Measurements from ENCODE around the gene ZMAT5.

Gene ZMAT5

DNA sequence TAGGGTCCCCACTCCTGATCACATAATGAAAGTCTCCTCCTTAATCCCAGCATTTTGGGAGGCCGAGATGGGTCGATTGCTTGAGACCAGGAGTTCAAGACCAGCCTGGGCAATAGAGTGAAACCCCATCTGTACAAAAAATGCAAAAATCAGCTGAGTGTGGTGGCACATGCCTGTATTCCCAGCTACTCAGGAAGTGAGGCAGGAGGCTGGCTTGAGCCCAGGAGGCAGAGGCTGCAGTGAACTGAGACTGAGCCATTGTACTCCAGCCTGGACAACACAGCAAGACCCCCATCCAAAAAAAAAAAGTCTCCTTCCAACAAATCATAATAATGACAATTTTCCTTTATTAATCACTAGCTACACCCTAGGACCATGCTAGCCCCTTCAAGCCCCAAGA lies 15.1 kb downstream of the ZMAT5 start:
- no peak for DNase-seq

DNA sequence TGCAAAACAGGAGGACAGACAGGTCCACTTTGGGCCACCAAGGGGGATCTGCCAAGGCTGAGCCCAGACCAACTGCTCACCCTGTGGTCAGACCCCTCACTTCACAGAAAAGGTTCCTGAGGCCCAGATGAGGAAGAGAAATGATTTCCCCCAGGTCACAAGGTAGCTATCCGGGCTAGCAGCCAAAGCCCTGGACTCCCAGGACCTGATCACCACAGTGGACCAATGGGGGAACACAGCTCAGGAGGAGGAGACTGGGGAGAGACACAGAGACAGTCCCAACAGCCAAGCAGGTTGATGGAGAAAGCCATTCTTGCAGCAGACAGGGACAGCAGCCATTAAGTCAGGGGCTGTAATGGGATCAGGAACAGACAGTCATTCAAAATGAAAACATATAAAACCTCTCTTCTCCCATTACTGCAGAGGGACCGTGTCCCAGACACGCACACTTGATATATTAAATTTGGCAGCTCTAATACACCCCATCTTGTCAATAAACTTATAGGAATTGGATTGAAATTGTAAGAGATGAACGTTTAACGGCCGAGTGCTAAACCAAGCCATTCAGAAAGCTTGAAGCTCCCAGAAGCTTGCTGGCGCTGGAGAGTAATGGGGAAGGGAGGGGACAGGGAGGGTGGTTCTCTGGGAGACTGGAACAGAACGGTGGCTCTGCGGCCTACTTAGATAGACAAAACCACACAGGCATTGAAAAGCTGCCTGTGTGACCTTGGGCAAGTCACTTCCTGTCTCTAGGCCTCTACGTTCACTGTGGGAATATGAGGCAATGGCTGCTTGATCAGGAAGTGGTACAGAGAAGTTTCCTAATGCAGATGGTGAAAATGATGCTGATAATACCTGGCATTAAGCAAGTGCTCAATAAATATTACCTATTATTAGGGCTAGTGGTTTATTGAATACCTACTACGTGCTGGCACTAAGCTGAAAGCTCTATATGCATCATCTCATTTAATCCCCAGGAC lies 16.0 kb downstream of the ZMAT5 start:
- peak; percentile 87 for DNase-seq

DNA sequence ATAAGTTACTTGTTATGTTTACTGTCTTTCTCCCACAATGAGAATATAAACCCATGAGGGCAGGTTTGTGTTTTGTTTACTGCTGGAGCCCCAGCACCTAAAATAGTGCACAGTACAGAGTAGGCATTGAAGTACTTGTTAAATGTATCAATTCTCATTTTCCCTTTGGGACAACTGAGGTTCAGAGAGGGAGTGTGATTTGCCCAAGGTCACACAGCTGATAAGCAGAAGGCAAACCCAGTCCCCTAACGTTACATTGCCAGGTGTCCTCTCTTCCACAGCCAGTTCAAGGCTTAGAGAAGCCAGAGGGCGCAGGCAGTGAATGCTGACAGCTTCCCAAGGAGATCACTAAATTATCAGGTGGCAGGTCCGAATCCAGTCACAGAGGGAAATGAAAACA lies 16.8 kb downstream of the ZMAT5 start:
- no peak for DNase-seq

DNA sequence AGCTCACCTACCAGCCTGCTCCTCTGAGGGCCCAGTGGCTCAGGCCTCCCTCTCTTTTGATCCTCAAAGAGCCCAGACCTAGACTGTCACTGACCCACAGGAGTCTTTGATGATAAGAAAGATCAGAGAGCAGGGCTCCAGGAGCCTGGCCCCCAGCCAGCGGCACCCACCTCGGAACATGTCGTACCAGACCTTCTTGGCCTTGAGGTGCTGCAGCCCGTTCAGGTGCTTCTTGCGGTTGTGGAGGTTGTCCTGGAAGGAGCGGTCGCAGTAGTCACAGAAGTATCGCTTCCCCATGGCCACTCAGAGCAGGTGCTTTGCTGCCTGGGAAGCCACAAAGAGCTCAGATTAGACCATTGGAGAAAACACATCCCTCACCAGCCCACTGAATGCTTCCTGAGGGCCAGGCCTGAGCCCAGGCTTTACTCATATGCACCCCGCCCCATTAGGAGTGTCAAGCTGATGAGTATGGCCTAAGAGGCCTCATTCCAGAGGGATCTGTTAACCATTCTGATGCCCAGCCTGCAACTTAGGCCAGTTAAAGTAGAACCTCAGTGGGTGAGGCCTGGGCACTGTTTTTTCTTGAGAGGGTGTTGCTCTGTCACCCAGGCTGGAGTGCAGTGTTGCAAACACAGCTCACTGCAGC lies 18.4 kb downstream of the ZMAT5 start:
- no peak for DNase-seq

DNA sequence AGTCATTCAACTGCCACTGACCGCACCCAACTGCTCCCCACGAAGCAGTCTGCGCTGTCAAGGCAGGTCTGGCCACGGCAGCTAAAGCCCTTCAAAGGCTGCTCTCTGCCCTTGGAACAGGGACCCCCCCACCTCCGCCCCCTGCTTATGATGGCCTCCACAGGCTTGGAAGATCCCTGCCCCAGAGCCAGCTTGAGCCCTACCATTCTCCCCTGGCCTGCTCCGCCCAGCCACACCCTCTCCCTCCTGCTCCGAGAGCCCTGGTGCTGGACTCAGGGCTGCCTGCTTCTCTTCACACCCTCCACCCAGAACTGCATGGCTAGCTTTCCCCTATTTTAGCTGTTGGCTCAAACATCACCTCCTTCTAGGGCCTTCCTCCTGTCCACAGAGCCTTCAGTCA lies 19.0 kb downstream of the ZMAT5 start:
- no peak for DNase-seq

DNA sequence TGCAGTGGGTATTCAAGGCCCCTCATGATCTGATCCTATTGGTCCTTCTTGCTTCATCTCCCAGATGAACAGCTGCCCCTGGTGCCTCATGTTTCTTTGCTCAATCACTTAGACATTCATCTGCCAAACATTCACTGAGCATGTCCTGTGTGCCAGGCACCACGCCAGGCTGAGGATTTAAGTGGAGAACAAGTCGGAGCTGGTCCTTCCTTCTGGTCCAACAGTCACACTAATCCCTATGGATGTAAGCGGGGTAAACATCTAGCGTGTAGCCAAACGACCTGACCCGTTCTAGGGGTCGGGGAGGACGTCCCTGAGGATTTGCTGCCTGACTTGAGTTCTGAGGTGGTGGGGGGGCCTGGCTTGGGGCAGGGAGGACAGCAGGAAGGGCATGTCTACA lies 21.9 kb downstream of the ZMAT5 start:
- no peak for DNase-seq

DNA sequence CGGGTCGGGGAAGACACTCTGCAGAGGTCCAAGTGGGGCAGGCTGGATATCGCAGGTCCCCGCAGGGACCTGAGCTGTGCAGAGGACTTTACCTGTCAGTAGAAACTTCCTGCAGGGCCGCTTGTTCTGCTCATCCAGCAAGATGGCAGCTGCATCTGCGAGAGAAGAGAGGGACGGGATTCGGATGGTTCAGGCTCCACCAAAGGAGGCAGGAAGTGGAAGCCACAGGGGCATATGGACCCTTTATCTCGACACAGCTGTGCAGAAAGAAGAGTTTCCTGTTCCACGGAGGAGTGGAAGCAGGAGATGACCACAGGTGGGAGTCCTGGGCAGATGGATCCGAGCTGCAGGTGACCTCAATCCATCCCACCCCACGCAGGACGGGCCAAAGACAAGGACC lies 24.5 kb downstream of the ZMAT5 start:
- no peak for DNase-seq

DNA sequence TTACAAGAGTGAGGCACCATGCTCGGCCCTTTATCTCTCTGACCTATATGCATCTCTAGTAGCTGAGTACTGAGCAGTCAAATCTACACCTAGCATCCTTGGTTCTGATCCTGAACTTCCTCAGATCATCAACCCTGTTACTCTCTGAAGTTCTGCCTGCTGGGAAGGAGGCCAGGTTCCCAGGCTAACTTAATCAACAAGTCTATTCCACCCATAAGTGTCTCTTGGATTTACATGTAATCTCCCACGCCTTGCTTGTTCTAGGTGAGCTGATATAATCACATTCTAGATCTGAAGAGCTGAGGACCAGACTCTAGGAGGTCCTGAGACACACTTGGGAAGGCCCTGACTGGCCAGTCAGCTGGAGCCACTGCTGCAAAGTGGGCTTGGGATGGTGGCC lies 24.9 kb downstream of the ZMAT5 start:
- DNase-seq: no peak

DNA sequence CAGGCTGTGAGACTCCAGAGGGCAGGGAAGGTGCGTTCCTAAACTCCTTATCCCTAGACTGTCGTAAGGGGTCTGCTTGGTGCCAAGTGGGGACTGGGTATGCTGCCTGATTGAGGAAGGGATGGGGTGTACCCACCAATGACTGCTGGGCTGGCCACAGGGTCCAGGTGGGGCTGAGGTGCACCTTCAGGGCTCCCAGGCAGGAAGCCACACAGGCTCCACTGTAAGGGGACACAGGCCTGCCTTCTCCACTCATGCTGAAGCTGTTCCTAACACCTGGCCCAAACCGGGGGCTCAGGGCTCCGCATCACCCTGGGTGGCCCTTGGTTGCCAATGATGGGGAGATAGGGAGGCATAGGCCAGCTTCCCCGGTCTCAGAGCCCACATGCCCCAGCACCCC lies 26.6 kb downstream of the ZMAT5 start:
- DNase-seq: no peak

DNA sequence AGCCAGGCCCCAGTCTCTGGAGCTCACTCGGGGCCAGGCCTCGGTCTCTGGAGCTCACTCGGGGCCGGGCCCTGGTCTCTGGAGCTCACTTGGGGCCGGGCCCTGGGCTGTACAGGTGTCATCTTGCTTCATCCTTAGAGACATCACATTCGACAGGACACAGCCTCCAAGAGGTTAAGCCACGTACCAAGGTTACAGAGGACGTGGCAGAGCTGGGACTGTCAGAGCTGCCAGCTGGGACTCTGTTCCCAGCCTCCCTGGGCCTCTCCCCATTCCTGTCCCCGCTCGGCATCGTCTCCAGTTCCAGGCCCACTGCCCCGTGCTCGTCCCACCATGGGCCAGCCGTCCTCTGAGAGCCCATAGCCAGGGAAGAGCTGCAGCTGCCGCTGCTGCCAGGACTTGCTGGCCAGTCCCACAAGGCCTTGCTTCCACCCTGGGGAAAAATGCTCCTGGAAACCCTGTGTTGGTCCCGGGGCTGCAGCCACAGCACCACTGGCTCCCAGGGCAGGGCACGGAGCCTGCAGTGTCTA lies 27.4 kb downstream of the ZMAT5 start:
- DNase-seq: no peak

DNA sequence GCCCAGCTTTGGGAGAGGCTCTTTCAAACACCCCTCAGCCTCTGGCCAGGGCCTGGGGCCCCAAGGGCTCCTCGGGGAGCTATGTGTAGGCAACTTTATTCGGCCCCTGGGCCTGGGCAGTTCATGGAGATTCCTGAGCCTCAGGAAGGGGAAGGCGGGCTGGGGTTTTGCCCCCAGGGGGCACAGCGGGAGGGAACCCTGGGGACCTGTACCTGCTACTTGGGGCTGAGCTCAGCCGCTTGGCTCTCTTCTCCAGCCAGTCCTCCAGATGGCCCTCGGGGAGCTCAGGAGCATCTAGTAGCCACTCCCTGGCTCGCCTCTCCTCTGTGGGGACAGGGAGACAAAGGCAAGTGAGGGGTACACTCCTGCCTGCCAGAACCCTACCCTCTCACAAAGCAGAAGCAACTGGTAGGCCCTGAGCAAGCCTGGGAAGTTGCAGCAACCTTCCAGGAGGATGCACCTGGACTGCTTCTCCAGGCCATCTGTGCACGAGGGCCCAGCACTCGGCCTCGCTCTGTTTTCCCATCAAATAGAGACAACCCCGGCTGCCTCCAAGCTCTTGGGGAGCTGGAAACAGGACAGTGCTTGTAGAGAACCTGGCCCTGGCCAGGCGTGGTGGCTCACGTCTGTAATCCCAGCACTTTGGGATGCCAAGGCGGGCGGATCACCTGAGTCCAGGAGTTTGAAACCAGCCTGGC lies 28.5 kb downstream of the ZMAT5 start:
- no peak for DNase-seq

DNA sequence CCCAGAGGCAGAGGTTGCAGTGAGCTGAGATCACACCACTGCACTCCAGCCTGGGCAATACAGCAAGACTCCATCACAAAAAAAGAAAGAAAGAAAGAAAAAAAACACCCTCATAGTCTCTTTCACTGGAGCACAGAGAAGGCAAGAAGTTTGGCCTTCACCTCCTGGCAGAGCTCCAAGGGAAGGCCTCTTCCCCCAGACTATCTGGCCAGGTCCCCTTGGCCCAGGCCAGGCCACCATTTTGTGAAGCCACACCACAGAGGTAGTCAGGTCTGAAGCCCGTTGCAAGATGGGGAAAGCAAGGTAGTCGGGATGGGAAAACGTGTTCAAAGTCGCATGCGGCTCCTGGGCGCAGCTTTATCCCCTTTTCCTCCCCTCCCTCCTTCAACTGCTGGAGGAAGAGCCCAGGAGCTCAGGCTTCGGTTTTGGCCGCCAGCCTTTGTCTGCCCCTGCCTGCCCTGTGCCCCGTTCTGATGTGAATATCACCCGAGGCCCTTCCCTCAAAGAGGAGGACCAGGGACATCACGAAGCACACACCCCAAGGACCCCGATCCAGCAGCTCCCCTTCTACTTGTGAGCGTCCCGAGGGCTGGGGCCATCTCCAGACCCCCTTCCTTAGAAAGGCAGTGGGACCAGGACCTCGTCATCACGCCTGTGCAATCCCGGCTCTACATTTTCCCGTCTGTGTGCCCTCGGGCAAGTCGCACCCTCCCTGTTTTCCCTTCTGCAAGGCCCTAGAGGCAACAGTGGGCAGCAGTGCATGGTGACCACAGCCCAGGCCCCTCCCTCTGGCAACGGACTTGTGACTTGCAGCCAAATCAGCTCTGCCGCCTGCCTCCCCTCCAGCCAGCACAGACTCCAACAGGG lies 29.3 kb downstream of the ZMAT5 start:
- DNase-seq: no peak

DNA sequence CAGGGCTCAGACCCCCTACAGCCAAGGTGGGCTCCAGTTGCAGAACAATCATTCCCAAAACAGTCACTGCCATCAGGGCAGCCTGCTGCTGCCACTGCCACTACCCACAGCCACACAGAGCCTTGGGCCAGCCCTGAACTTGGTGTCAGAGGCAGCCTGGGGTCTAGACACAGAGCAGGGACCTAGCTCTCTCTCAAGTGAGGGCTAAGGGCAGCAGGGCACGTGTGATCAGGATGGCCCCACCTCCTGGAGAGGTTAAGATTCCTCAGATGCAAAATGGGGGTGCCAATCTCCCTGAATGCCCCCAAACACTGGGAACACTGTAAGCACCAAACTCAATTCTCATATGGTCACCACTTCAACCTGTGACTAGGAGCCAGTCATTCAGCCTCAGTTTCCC lies 31.4 kb downstream of the ZMAT5 start:
- DNase-seq: no peak

DNA sequence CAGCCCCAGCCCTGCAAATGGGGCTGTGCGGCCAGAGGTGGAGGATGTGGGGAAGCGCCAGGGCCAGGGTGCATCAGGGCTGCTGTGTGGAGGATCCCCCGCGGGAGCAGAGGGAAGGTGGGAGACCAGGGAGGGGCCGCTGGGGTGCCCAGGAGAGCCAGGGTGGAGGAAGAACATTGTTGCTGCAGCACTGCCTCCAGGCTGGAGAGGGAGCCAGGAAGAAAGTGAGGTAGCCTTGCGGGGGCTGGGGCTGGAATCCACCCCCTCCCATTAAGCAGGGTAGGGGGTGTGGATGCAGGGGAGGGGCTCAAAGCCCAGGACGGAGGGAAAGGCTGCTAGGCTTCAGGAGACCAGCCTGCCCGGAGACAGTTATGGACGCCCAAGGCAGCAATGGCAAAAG lies 32.0 kb downstream of the ZMAT5 start:
- DNase-seq: no peak

DNA sequence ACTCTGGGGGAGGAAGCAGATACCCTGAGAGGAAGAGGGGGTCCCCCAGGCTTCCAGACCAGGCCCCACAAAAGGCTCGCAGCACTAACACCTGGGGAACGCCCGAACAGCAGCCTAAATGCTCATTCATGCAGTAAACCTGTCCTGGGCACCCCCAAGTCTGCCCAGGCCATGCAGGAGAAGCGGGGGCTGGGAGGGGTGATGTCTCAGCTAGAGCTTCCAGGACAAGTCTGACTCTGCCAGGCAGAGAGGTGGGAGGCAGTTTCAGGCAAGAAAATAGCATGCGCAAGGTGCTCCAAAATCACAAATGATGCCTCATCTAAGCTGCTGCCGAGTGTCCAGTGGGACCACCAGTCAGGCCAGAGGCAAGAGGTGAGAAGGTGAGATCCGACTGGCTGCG lies 32.4 kb downstream of the ZMAT5 start:
- no peak for DNase-seq

DNA sequence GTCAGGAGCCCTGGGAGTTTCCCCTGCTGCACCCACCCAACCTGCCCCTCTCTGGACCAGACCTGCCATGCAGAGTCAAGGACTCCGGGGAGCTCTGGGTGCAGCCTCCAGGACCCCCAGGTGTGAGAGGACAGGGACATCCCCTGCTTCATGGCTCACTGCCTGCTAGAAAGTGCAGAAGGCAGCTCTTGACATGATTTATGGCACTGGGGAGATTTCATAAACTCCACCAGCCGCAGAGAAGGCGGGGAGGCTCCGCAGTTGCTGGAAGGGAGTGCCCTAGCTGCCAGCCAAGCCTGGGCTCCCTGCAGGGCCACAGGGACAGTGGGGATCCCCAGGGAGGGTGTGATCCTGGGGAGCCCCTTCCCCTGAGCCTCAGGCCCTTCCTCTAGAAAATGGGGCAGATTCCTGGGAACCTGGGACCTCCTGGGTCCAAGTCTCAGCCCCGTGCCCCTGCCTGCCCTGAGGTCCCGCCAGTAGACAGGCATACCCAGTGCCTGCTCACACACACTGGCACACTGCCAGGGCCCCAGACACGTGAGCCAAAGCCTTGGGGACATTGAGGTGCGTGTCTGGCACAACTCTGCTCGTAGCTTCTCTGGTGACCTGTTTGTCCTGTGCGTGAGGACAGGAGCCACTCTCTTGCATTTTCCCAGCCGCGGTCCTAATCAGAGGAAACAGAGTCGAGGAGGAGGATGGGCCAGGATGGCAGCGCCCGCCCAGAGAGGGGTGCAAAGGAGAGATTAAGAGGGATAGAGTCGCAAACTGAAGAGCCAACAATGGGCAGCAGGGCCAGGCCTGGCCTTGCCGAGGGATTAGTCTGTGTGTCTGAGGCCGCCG lies 33.2 kb downstream of the ZMAT5 start:
- DNase-seq: no peak

DNA sequence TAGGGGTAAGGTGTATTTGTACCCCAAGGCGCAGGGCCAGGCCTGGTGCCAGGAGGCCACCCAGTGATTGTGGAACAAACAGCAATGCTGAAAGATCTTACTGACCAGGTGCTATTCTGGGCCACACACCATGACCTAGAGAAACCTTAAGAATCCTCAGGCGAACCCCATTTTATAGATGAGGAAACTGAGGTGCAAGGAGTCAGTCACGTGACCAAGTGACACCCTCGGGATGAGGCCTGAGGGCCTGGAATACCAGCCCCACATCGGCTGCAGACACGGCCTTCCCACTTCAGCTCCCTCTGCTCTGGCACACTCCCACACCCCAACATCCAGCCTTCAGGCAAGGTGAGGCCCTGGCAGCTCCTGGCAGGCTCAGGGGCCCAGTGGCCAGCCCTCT lies 33.9 kb downstream of the ZMAT5 start:
- no peak for DNase-seq

DNA sequence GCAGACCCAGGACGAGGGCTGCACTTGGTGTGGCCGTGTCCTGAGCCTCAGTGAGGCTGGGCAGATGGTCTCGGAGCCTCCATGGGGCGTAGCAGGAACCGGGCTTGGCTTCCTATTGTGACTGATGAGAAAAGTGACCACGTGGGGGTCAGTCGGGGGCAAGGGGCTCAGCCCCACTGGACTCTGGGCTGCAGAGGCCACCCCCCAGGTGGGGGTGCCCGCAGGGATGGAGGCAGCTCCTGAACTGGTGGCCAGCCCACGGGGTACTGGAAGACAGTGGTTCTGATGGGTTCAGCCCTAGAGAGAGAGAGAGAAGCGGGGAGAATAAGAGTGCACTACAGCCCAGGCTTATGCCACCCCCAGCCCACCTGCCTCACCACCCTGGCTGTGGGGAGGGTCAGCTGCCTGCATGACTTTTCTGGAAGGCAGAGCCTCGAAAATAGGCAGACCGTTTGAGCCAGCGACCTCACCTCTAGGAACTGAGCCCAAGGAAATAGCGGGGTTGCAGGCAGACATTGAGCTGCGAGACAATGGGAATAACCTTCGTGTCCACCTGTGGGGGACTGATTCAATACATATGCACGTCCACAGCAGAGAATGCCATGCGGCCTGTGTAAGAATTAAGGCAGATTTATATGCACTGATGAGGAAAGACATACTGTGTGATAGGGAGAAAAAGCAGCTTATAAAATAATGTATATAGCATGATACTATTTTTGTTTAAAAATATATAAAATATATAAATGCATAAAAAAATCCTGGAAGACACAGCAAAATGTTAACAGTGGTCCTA lies 35.6 kb downstream of the ZMAT5 start:
- no peak for DNase-seq

DNA sequence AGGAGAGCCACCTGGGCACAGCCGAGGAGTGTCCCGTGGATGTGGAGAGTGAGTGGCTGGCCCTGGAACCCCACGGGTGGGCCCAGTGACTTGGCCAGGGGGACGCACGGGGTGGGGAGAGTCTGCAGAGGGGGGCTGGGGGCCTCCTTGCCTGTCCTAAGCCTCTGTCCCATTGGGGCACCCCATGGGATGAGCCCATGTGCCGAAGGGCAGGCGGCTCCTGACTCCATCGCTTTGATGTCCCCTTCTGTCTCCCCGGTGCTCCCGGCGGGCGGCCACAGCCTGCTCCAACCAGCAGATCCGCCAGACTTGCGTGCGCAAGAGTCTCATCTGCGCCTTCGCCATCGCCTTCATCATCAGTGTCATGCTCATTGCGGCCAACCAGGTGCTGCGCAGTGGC lies 37.6 kb downstream of the ZMAT5 start:
- DNase-seq: no peak

DNA sequence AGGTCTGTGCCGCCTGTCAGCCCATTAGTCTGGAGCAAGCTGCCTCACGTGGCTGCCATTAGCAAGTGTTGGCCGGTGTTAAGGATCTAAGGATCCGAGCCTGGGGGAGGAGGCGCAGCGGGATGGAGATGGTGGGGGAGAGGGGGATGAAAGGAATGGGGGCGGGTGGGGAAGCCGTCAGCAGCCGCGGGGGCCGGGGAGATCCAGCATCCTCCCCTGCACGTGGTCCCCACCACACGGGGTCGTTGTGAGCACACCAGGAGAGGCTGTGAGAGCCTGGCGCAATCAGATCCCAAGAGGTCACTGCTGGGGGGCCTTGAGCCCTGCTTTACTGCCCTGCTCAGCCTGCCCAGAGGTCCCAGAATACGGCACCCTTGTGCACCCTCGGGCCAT lies 39.7 kb downstream of the ZMAT5 start:
- DNase-seq: peak; percentile 4

Measured in inflammatory macrophage treated with lipopolysaccharide for 4 hours (primary cell).